GM21529 (cell line): ENCODE measurements around the gene PADI3.

Experiments used
- ATAC-seq: cut with Tn5 transposase; IDR thresholded peaks from one replicate; pipeline ENCODE4 v1.9.1; 2021; ENCODE audit not compliant: unreplicated experiment

The PADI3 gene

GRCh38 chr1:17215545-17215890 is 33.4 kb upstream of the PADI3 start:
- ATAC-seq: no peak

GRCh38 chr1:17216078-17216477 is 32.8 kb upstream of the PADI3 start:
- ATAC-seq: no peak

- no peak for ATAC-seq
Measured at GRCh38 chr1:17217607-17218006, 31.3 kb upstream of the PADI3 start.

- ATAC-seq: no peak
Measured at GRCh38 chr1:17218939-17219338, 30.0 kb upstream of the PADI3 start.

GRCh38 chr1:17220287-17220686 is 28.6 kb upstream of the PADI3 start:
- no peak for ATAC-seq

GRCh38 chr1:17222557-17222956 is 26.3 kb upstream of the PADI3 start:
- no peak for ATAC-seq

- no peak for ATAC-seq
Measured at GRCh38 chr1:17224434-17224833, 24.5 kb upstream of the PADI3 start.

- ATAC-seq: no peak
Measured at GRCh38 chr1:17225140-17225539, 23.8 kb upstream of the PADI3 start.

- ATAC-seq: no peak
Measured at GRCh38 chr1:17227358-17227915, 21.5 kb upstream of the PADI3 start.

- ATAC-seq: no peak
Measured at GRCh38 chr1:17228619-17229018, 20.3 kb upstream of the PADI3 start.

GRCh38 chr1:17229379-17229778 is 19.5 kb upstream of the PADI3 start:
- ATAC-seq: no peak

- no peak for ATAC-seq
Measured at GRCh38 chr1:17230106-17230505, 18.8 kb upstream of the PADI3 start.

- no peak for ATAC-seq
Measured at GRCh38 chr1:17230671-17231310, 18.1 kb upstream of the PADI3 start.

- ATAC-seq: no peak
Measured at GRCh38 chr1:17232759-17233661, 15.9 kb upstream of the PADI3 start.

GRCh38 chr1:17233675-17234320 is 15.1 kb upstream of the PADI3 start:
- ATAC-seq: no peak

GRCh38 chr1:17234405-17234804 is 14.5 kb upstream of the PADI3 start:
- ATAC-seq: no peak

- ATAC-seq: no peak
Measured at GRCh38 chr1:17235135-17235885, 13.6 kb upstream of the PADI3 start.

GRCh38 chr1:17236779-17237560 is 11.9 kb upstream of the PADI3 start:
- peak; percentile 49 for ATAC-seq

- ATAC-seq: no peak
Measured at GRCh38 chr1:17237561-17237903, 11.4 kb upstream of the PADI3 start.

- no peak for ATAC-seq
Measured at GRCh38 chr1:17239420-17239819, 9.5 kb upstream of the PADI3 start.
